Natural killer cell treated with Interleukin-12 subunit alpha and Interleukin-12 subunit beta and Interleukin-15 and Interleukin-18, amount 100 ng/mL, for 72 hours (primary cell): ENCODE data around the gene GNAS. TPM values are rescaled to one million over a fixed set of nuclear protein-coding genes. Genes with fewer than 3 reads are reported as not detected.

ENCODE experiments used
- ATAC-seq, 2 donors: fragments of 150-1000 bp; cut with Tn5 transposase in 1 of 2; sonication (Bioruptor Pico), chemical (Tn5 transposase) in 1 of 2; 2 replicates each; pipeline ENCODE4 v1.10.0; 2021
- DNase-seq: peaks from one replicate; pipeline ENCODE4 v3.0.0; 2022; ENCODE audit warnings: low spot score
- H3K27ac Mint-ChIP-seq, 2 donors: 1 replicate in 1 of 2; 2 replicates in 1 of 2; pipeline ENCODE4 v1.8.0; 2022; ENCODE audit warnings: mixed read lengths in 2 of 2, mild to moderate bottlenecking in 1 of 2, moderate library complexity in 1 of 2
- H3K27me3 Mint-ChIP-seq, 2 donors: 1 replicate in 1 of 2; 2 replicates in 1 of 2; pipeline ENCODE4 v1.8.0; 2022; ENCODE audit warnings: mixed read lengths in 2 of 2
- H3K36me3 Mint-ChIP-seq: one replicate; pipeline ENCODE4 v1.8.0; 2022; ENCODE audit warnings: mixed read lengths
- H3K4me1 Mint-ChIP-seq, 2 donors: 1 replicate in 1 of 2; 2 replicates in 1 of 2; pipeline ENCODE4 v1.8.0; 2022; ENCODE audit warnings: low read depth in 2 of 2, mixed read lengths in 2 of 2, mild to moderate bottlenecking in 1 of 2
- H3K4me3 Mint-ChIP-seq: one replicate; pipeline ENCODE4 v1.8.0; 2022; ENCODE audit warnings: mixed read lengths
- H3K9me3 Mint-ChIP-seq: 2 replicates; pipeline ENCODE4 v1.8.0; 2022; ENCODE audit warnings: mixed read lengths
- total RNA-seq, 2 donors: library from RNA; stranded (reverse); gene quantifications; one replicate each; pipeline ENCODE4 v1.2.3, GENCODE V29; 2022

The GNAS gene
- total RNA-seq, 2 donors from 2014 or later = 459 to 740 TPM

- Mint-ChIP-seq H3K4me1 (peaks cover 3 to 14% of the 10 kb centered on the region in 2 donors), H3K9me3 (no peaks in the 10 kb centered on the region), H3K4me3 (no peak overlapping the region), H3K27ac (no peak overlapping the region), H3K36me3 (no peaks in the 10 kb centered on the region), H3K27me3 (peaks cover 12 to 30% of the 10 kb centered on the region in 2 donors)
- DNase-seq (no peak), ATAC-seq (peak; percentile 36 to 61)
Measured at GRCh38 chr20:58837717-58838116, 14.8 kb upstream of the GNAS start.

DNA sequence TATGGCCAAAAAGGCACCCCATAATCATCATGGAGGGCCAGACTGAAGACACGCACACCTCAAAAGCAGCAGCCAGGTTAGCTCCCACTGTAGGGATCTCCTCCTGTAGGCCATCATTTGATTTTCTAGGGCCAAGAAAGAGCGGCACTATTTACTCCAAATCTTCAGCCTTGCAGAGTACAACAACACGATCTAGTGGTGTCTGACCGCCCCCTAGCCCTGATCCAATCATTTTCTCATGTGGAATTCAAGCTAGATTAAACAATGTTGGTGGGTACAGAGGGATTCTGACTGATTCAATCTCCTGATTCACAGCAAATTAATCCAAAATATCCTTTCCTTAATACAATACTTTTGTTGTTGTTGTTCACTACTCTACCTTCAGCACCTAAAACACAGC, 14.3 kb upstream of the GNAS start:
- peaks cover 10 to 30% of the 10 kb centered on the region in 2 donors for H3K27me3 Mint-ChIP-seq
- ATAC-seq (no peak), DNase-seq (no peak)
- H3K36me3 Mint-ChIP-seq = no peaks in the 10 kb centered on the region
- peaks cover 0 to 10% of the 10 kb centered on the region in 2 donors for H3K4me1 Mint-ChIP-seq
- no peak overlapping the region for H3K27ac Mint-ChIP-seq
- H3K4me3 Mint-ChIP-seq = no peak overlapping the region
- H3K9me3 Mint-ChIP-seq = no peaks in the 10 kb centered on the region

GRCh38 chr20:58839474-58839874, 13.0 kb upstream of the GNAS start:
- H3K27ac Mint-ChIP-seq = no peak overlapping the region
- H3K27me3 Mint-ChIP-seq = peaks cover 6 to 32% of the 10 kb centered on the region in 2 donors
- H3K4me1 Mint-ChIP-seq = peaks cover 0 to 10% of the 10 kb centered on the region in 2 donors
- no peaks in the 10 kb centered on the region for H3K9me3 Mint-ChIP-seq
- ATAC-seq = peak; percentile 20 to 24
- no peak for DNase-seq
- no peaks in the 10 kb centered on the region for H3K36me3 Mint-ChIP-seq
- H3K4me3 Mint-ChIP-seq = no peak overlapping the region

GRCh38 chr20:58839991-58840747, 12.3 kb upstream of the GNAS start:
- DNase-seq (no peak), ATAC-seq (peak in 1 of 2 donors; percentile 18)
- Mint-ChIP-seq H3K9me3 (no peaks in the 10 kb centered on the region), H3K27ac (no peak overlapping the region), H3K4me1 (peaks cover 0 to 10% of the 10 kb centered on the region in 2 donors), H3K27me3 (peaks cover 9 to 36% of the 10 kb centered on the region in 2 donors), H3K36me3 (no peaks in the 10 kb centered on the region), H3K4me3 (no peak overlapping the region)

- ATAC-seq = no peak
- Mint-ChIP-seq H3K27ac (no peak overlapping the region), H3K4me1 (peaks cover 0 to 10% of the 10 kb centered on the region in 2 donors), H3K4me3 (no peak overlapping the region), H3K27me3 (peaks cover 15 to 41% of the 10 kb centered on the region in 2 donors), H3K9me3 (no peaks in the 10 kb centered on the region), H3K36me3 (no peaks in the 10 kb centered on the region)
- no peak for DNase-seq
Measured at GRCh38 chr20:58840816-58841538, 11.5 kb upstream of the GNAS start.

DNA sequence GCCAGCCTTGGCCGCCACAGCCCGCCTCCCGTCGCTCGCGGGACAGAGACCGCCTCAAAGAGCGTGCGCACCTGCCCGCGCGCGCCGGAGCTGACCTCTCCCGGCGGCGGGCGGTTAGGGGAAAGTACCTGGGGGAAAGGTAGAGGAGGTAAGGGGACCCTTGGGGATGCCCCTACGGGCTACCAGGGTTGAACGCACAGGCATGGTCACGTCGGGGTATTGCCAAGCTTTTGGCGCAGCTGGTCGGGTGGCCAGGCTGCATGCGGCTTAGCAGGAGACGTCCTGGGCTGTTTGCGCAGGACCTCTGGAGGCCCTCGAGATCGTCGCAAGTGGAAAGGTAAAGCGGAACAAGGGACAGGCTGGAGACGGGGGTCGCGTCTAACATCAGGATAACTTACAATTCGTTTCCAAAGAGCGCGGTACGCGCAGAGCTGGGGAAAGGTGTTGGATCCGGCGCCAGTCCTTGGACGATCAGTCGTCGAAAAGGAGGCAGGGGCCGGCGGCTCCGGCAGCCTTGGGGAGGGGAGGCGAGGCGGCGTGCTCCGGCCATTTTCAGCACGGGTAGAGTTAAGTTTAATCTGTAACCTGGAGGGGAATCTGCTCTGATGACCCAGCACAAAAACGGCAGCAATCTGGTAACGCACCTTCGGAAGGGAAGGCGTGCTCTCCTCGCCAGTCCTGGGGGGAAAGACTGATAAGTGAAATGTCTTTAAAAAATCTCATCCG, 10.8 kb upstream of the GNAS start:
- no peaks in the 10 kb centered on the region for H3K36me3 Mint-ChIP-seq
- no peak overlapping the region for H3K4me3 Mint-ChIP-seq
- ATAC-seq (no peak), DNase-seq (no peak)
- peaks cover 18 to 40% of the 10 kb centered on the region in 2 donors for H3K27me3 Mint-ChIP-seq
- peaks cover 0 to 10% of the 10 kb centered on the region in 2 donors for H3K4me1 Mint-ChIP-seq
- no peaks in the 10 kb centered on the region for H3K9me3 Mint-ChIP-seq
- no peak overlapping the region for H3K27ac Mint-ChIP-seq

- no peaks in the 10 kb centered on the region for H3K36me3 Mint-ChIP-seq
- no peak overlapping the region for H3K27ac Mint-ChIP-seq
- H3K27me3 Mint-ChIP-seq = peaks cover 18 to 42% of the 10 kb centered on the region in 2 donors
- DNase-seq = no peak
- peaks cover 0 to 7% of the 10 kb centered on the region in 2 donors for H3K4me1 Mint-ChIP-seq
- no peaks in the 10 kb centered on the region for H3K9me3 Mint-ChIP-seq
- no peak for ATAC-seq
- no peak overlapping the region for H3K4me3 Mint-ChIP-seq
Measured at GRCh38 chr20:58842276-58842675, 10.2 kb upstream of the GNAS start.

DNA sequence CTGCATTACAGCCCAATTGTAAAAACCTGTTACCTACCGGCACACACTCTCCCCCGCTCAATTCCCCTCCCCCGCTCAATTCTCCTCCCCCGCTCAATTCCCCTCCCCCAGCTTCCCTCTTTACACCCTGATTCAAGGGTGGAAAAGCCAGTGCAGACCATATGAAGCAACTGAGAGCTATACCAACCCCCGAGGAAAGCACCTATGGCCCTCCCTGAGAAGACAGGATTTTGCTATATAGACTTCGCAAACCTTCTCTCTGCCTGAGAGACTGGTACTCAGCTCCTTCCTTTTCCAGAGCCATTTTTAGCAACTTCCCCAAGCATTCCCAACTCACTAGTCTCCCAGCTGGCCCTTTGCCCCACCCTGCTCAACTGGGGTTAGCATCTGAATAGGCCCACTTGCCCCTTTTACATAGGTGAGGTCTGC, 9.4 kb upstream of the GNAS start:
- H3K27me3 Mint-ChIP-seq = peaks cover 18 to 47% of the 10 kb centered on the region in 2 donors
- peaks cover 3 to 4% of the 10 kb centered on the region in 2 donors for H3K4me1 Mint-ChIP-seq
- no peak for DNase-seq
- H3K9me3 Mint-ChIP-seq = no peaks in the 10 kb centered on the region
- H3K36me3 Mint-ChIP-seq = no peaks in the 10 kb centered on the region
- ATAC-seq = no peak
- H3K4me3 Mint-ChIP-seq = no peak overlapping the region
- no peak overlapping the region for H3K27ac Mint-ChIP-seq

GRCh38 chr20:58845706-58846105, 6.8 kb upstream of the GNAS start:
- Mint-ChIP-seq H3K4me3 (no peak overlapping the region), H3K27ac (no peak overlapping the region), H3K4me1 (peaks cover 3 to 12% of the 10 kb centered on the region in 2 donors), H3K9me3 (no peaks in the 10 kb centered on the region), H3K27me3 (peaks cover 30 to 51% of the 10 kb centered on the region in 2 donors), H3K36me3 (no peaks in the 10 kb centered on the region)
- ATAC-seq (no peak), DNase-seq (no peak)

- Mint-ChIP-seq H3K27ac (no peak overlapping the region), H3K36me3 (no peaks in the 10 kb centered on the region), H3K4me3 (no peak overlapping the region), H3K27me3 (peaks cover 33 to 59% of the 10 kb centered on the region in 2 donors), H3K9me3 (no peaks in the 10 kb centered on the region), H3K4me1 (peaks cover 7 to 22% of the 10 kb centered on the region in 2 donors)
- DNase-seq (no peak), ATAC-seq (no peak)
Measured at GRCh38 chr20:58847463-58847862, 5.1 kb upstream of the GNAS start.

- peak within 1 kb of the TSS; percentile 90 for H3K4me3 Mint-ChIP-seq
- ATAC-seq (peak; percentile 81 to 82), DNase-seq (peak; percentile 83)
- peaks cover 29 to 45% of the 10 kb centered on the region in 2 donors for H3K27me3 Mint-ChIP-seq
- H3K36me3 Mint-ChIP-seq = no peaks in the 10 kb centered on the region
- peak within 1 kb of the TSS in 1 of 2 donors; percentile 3 for H3K27ac Mint-ChIP-seq
- peaks cover 11 to 22% of the 10 kb centered on the region in 2 donors for H3K4me1 Mint-ChIP-seq
- H3K9me3 Mint-ChIP-seq = no peaks in the 10 kb centered on the region
Measured at GRCh38 chr20:58850693-58851174, 1.8 kb upstream of the GNAS start, which contains the start of gene GNAS-AS1. GNAS-AS1 (minus strand) TSS chr20:58850902.

DNA sequence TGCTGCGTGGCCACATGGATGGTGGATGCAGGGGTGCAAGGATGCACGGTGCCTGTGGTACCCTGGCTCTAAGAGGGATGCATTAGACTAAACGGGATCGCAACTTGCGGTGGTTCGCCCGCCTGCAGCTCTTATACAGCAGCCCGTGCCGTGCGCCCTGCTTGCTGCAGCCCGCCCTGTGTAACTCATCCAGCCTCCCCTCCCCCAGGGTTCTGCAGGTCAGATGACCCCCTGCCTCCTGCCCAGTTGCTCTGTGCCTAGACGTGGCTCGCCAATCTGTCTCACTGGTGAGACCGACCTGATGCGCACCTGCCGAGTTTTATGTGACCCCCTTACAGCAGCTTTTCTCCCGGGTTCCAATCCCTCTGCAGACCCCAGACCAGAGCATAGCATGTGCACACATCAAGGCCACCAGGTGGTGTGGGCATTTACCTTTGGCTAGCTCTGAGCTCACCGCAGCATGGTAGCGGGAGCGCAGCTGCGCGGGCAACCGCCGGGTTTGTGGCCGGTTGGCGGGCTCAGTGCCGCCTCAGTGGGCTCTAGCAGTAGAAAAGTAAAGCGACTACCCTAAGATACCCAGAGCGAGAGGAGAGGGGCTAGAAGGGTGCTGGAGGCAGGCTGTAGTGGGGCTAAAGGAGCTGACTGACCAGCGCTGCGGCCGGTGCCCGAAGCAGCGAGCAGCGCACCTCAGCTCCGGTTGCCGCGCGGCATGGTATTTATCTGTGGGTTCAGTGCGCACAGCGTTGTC, 1.1 kb upstream of the GNAS start:
- no peak overlapping the region for H3K27ac Mint-ChIP-seq

GRCh38 chr20:58851969-58852458, 502 bp upstream of the GNAS start:
- Mint-ChIP-seq H3K27ac (no peak overlapping the region), H3K27me3 (peaks cover 36 to 44% of the 10 kb centered on the region in 2 donors), H3K36me3 (no peaks in the 10 kb centered on the region), H3K4me1 (peaks cover 11 to 22% of the 10 kb centered on the region in 2 donors), H3K9me3 (no peaks in the 10 kb centered on the region), H3K4me3 (peak overlapping the region; percentile 90)
- ATAC-seq (no peak), DNase-seq (no peak)

More for the DNA sequence above, 1.1 kb upstream of the GNAS start:
- H3K9me3 Mint-ChIP-seq = no peaks in the 10 kb centered on the region
- DNase-seq (no peak), ATAC-seq (no peak)
- peak overlapping the region; percentile 90 for H3K4me3 Mint-ChIP-seq
- H3K4me1 Mint-ChIP-seq = peaks cover 11 to 22% of the 10 kb centered on the region in 2 donors
- H3K36me3 Mint-ChIP-seq = no peaks in the 10 kb centered on the region
- peaks cover 30 to 44% of the 10 kb centered on the region in 2 donors for H3K27me3 Mint-ChIP-seq
